Keratinocyte (primary cell): ENCODE measurements around the gene PRSS36.

ENCODE experiments used
- EZH2 ChIP-seq: IDR thresholded peaks from one replicate; pipeline ENCODE4 v1.6.1; 2012; ENCODE audit warnings: inconsistent platforms, mild to moderate bottlenecking, low read length, moderate library complexity
- TF ChIP-seq, protein P1 (sequence below), 3 experiments: IDR thresholded peaks in 1 of 3; conservative IDR thresholded peaks in 1 of 3; optimal IDR thresholded peaks in 1 of 3; 2 replicates in 2 of 3; 3 replicates in 1 of 3; pipeline versions ENCODE3 to v1.5.1; 2011; ENCODE audit warnings: low read length in 3 of 3, mild to moderate bottlenecking in 3 of 3, moderate library complexity in 2 of 3, control low read depth in 1 of 3, inconsistent platforms in 1 of 3; ENCODE audit not compliant: insufficient read depth in 2 of 3; ENCODE audit errors: extremely low read depth in 1 of 3

GRCh38 chr16:31128711-31129567 is 20.9 kb downstream of the PRSS36 start:
- no peak for TF ChIP-seq EZH2
- TF ChIP-seq, protein P1, sequence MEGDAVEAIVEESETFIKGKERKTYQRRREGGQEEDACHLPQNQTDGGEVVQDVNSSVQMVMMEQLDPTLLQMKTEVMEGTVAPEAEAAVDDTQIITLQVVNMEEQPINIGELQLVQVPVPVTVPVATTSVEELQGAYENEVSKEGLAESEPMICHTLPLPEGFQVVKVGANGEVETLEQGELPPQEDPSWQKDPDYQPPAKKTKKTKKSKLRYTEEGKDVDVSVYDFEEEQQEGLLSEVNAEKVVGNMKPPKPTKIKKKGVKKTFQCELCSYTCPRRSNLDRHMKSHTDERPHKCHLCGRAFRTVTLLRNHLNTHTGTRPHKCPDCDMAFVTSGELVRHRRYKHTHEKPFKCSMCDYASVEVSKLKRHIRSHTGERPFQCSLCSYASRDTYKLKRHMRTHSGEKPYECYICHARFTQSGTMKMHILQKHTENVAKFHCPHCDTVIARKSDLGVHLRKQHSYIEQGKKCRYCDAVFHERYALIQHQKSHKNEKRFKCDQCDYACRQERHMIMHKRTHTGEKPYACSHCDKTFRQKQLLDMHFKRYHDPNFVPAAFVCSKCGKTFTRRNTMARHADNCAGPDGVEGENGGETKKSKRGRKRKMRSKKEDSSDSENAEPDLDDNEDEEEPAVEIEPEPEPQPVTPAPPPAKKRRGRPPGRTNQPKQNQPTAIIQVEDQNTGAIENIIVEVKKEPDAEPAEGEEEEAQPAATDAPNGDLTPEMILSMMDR (optimal IDR thresholded peaks at IDR 0.05 in 1 of 3, IDR thresholded peaks at IDR 0.05 in 1 of 3, conservative IDR thresholded peaks at IDR 0.05 in 1 of 3; ENCODE audit: extremely low read depth in 1 of 3, insufficient read depth in 2 of 3, low read length in 3 of 3), result no peak
